HL-60/S4 (cell line): ENCODE measurements around the gene CFHR1.

Source experiments
- in situ Hi-C: fragments of 300-500 bp; cut with MboI; formaldehyde crosslinking; loops from 2 replicates; pipeline ENCODE4 v1.14.3; 2022; ENCODE audit warnings: low sequenced_read_pairs

The CFHR1 gene

GRCh38 chr1:196875935-196876334, 56.4 kb downstream of the CFHR1 start:
- in situ Hi-C loops = no loop called here

GRCh38 chr1:196877964-196878363, 58.4 kb downstream of the CFHR1 start:
- in situ Hi-C loops = no loop called here
